Germinal center (tissue), 1 donor: ENCODE data around the gene HPS6.

ENCODE experiments used
- DNase-seq: peaks from one replicate; pipeline ENCODE4 v3.0.0; 2012; ENCODE audit warnings: mixed read lengths, low spot score

The HPS6 gene

DNA sequence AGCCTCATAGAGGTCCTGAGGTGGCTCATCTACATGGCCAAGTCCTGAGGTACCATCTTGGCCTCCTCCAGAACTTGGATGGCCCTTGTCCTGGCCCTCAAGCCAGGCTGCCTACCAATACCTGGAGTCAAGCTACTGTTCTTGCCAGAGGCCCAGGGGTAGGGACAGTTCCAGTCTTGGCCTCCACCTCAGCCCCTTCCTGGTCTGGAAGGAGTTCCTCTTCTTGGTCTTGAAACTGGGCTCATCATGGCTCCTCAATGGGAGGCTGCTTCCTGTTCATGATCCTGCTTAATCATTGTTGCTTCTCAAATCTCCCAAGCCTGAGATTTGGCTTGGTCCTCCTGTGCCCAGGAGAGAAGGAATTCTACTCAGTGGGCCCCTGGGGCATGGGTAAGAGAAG is 3.9 kb downstream of the HPS6 start:
- no peak for DNase-seq

DNA sequence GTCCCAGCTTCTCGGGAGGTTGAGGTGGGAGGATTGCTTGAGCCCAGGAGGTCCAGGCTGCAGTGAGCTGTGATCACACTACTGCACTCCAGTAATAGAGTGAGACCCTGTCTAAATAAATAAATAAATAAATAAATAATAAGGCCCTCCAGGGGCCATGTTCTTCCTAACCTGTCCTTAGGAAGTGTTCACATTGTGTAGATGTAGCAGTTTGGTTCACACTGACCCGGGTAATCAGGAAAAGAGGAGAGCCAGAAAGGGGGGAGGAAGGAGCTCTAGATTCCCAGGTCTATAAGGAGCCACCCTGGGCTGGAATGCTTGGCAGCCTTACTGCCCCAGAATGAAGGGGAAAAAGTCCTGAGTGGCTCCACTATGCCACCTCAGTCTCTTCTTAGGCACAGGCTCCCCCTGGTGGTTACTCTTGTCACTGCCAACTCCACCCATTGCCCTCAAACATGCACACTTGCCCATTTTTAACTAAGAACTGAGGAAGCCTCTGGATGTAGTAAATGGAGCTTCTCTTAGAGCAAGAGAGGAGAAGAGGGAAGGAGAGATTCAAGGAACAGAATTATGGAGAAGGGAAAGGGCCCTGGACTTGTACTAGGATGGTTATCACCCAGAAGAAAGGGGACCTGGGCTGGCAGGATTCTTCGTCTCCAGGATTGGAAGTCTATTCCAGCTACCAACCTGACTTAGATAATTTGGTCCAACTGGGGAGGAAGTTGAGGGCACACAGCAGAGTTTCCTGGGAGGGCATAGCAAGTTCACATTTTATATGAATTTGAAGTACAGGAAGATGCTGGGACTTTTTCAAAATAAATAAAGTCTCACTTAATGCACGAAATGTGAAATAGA is 7.8 kb downstream of the HPS6 start:
- DNase-seq: peak; percentile 82

DNA sequence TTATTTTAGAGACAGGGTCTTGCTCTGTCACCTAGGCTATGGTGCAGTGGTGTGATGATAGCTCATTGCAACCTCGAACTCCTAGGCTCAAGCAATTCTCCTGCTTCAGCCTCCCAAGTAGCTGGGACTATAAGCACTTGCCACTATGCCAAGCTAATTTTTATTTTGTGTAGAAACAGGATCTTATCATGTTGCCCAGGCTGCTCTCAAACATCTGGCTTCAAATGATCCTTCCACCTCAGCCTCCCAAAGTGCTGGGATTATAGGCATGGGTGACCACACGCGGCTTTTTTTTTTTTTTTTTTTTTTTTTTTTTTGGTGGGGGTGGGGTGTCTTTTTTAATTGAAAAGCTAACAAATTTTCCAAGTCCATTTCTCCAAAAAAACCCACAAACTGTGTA is 18.4 kb downstream of the HPS6 start:
- no peak for DNase-seq

DNA sequence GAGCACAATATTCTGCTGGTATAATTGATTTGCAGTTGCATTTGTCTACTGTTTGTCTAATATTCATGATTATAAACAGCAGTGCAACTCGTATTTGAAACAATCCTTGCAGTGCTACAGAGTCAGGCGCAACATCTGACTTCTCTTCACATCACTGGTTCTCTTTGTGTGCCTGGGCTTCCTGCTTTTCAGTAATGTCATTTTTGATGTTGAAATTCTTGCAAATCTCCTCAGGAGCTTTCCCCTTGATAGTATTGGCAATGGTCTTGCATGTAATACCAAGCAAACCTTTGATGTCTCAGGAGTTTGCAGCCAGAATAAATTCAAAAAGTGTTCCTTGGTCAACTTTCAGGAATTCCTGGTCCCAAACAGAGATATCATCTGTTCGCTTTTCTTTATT is 20.2 kb downstream of the HPS6 start:
- DNase-seq: no peak

DNA sequence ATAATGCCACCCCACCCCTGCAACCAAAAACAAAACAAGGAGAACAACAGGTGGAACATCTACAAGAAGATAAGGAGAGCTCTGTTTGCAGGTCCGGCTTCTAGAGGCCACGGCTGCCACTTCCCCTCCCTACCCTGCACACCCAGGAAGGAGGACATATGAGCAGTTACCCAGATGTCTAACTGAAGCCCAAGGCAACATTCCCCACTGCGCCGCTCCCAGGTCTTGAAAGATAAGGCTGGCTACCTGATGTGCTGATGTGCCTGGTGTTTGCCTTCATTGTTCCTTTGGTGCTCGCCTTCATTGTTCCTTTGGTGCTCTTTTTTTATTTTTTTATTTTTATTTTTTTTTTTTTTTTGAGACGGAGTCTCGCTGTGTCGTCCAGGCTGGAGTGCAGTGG is 21.0 kb downstream of the HPS6 start:
- no peak for DNase-seq

DNA sequence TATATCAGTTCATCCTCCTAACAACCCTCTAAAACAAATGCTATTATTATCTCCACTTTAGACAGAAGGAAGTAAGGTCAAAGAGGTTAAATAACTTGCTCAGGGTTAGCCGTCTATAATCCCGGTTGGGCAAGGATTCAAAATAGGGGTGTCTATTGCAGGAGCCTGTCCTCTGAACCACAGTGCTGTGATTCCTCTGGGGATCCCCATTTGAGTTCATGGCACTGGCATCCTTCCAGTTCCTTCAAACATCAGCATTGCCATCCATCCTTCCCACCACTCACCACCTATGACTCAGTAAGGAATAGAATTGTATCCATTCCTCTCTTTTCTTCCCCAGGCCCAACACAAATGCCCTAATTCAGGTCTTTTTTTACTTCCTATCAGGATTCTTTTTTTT is 25.6 kb downstream of the HPS6 start:
- DNase-seq: no peak

DNA sequence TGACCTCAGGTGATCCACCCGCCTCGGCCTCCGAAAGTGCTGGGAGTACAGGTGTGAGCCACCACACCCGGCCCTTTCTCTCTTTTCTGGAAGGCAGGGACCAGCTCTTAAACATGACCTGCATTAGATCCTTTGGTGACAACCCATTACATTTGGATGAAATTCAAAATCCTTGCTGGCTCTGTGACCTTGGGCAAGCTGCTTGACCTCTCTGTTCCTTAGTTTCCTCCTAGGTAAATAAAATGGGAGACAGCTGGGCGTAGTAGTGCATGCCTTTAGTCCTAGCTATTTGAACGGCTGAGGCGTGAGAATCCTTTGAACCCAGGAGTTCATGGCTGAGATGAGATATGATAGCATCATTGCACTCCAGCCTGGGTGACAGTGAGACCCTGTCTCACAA is 31.3 kb downstream of the HPS6 start:
- no peak for DNase-seq

DNA sequence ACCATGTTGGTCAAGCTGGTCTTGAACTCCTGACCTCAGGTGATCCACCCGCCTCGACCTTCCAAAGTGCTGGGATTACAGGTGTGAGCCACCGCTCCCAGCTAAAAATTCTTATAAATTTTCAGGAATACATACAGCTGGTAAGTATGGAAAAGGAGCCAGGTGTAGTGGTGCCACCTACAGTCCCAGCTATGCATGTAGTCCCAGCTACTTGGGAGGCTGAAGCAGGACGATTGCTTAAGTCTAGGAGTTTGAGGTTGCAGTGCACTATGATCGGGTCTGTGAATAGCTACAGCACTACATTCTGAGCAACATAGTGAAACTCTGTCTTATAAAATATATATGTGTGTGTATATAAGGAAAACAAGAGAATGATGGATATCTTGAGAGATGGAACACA is 36.0 kb downstream of the HPS6 start:
- DNase-seq: no peak

DNA sequence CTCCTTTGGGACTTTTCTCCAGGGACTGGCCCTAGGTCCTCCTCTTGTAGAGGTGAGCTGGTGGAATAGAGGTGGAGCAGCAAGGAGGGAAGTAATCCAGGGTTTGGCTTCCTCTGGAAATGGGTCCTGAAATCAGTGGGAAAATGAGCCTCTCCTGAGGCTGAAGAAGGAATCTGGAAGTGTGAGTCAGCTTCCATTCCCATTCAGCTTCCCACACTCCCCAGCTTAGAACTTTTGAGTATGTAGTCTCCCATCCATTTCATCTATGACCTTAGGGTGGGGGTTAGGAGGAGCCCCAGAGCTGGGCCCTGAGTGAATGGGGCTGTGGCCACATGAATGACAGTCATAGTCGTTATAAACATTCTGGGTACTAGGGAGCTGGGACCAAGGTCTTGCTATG is 37.3 kb downstream of the HPS6 start:
- DNase-seq: no peak

DNA sequence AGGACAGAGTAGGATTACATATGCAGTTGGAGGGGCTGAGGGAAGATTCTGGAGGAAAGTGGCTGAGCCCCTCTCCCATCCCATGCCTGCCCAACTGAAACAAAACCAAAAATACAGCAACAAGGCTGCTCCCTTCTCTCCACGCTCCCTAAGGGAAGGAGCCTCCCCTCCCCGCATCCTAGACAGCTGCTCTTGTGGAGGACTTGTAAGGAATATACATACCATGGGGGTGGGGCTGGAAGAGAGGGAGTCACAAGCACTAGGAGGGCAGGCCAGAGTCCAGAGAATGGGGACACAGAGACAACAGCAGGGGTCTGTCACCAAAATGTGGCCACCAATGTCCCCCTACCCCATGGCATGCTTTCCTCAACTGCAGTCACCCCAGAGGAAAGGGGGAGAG is 41.8 kb downstream of the HPS6 start:
- DNase-seq: no peak

DNA sequence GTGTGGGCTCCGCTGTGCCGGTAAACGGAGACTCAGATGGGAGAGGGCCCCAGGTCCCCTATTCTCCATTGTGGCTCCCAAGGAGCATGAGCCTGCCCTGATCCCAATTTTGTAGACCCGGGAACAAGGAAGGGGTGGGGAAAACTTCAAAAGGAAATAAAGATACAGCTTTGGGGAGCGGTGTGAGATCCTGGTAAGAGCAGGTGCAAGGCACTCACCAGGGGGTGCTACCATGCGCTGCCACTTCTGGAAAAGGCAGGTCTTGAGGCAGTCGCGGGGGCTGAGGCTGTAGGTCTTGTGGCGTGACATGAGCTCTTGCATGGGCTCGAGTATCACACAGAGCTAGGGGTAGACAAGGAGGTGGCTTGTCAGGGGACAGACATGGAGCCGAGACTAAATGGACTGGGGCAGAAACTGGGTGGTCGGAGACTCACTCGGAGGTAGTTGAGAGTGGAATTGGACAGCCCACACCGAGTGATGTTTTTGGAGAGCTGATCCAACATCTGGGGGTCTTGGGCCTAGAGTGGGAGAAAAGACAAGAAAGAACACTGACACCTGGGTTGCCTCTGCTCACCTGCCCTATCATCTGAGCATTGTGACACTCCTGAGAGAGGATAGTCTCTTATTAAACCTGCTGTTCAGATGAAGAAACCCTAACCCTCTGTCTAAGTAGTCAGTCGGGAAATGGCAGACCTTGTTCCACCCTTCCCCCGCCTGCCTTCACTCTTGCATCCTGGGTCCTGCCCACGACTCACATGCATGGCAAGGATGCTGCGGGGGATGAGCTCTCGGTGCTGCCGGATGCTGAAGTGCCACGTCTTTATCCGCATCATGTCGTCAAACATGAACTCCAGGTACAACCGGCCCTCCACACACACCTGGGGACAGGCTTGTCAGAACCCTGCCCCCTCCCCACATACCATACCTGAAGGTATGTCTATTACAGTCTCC is 44.3 kb downstream of the HPS6 start:
- DNase-seq: no peak

DNA sequence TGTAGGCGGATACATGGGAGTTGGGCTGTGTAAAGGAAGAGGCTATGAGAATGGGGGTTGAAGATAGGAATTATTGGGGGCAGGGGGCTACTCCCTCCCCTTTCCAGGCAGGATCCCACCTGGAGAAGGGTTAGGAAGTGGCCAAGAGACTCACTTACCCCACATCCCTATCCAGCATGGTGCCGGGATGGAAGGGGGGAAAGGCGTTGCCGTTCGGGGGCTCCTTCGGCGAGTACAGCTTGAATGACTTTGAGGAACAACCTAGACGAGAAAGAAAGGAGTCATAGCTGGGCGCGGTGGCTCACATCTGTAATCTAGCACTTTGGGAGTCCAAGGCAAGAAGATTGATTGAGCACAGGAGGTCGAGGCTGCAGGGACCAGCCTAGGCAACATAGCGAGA is 46.1 kb downstream of the HPS6 start:
- no peak for DNase-seq

DNA sequence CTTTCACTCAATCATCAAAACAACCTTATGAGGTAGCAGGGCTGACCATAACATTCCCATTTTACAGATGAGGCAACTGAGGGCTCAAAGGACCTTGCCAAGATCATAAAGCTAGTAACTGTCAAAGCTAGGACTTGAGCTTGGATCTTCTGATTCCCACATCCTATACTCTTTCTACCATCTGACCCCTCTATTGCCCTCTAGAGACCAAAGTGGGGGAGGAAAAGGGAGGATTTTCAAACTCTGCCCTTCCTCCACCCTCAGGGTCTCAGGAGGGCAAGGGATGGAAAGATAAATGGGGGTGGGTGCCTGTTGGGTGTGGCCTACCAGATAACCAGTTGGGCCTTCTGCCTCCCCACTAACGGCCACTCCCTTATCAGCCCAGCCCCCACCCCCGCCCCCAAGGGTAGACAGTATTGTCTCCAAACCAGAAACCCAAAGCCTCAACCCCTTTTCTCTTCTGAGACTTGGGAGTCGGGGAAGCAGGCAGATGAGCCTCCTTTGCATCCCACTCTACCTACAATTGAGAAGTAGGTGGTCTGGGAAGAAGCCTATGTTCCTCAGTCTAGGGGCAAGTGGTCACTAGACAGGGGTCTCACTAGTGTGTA is 47.2 kb downstream of the HPS6 start:
- no peak for DNase-seq

DNA sequence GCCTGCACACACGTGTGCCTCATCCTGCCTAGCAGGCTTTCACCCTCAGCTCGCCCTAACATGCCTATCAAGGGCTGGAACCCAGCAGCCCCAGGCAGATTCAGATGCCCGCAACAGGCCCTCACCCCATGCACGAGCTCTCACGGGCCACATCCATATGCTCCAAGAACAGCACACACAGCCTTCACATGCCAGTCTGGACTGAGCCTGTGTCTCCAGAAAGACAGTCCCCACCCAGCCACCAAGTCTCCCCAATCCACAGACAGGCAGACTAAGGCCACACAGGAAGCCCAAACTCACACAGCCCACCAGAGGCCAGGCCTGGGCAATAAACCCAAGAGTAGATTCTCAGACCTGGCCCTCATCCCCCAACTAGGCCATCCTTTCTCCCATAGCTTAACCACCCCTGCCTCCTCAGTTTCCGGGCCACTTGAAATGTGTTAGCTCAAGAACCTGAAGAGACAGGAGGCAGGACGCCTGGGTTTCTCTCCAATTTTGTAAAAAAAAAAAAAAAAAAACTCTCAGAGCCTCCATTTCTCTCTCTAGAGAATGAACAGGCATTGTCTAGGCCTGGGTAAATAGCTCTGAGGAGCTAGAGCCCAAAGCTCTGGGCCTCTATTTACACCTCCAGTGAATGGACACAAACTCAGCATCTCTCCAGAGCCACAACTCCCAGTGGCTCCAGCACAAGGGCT is 48.3 kb downstream of the HPS6 start:
- DNase-seq: no peak

DNA sequence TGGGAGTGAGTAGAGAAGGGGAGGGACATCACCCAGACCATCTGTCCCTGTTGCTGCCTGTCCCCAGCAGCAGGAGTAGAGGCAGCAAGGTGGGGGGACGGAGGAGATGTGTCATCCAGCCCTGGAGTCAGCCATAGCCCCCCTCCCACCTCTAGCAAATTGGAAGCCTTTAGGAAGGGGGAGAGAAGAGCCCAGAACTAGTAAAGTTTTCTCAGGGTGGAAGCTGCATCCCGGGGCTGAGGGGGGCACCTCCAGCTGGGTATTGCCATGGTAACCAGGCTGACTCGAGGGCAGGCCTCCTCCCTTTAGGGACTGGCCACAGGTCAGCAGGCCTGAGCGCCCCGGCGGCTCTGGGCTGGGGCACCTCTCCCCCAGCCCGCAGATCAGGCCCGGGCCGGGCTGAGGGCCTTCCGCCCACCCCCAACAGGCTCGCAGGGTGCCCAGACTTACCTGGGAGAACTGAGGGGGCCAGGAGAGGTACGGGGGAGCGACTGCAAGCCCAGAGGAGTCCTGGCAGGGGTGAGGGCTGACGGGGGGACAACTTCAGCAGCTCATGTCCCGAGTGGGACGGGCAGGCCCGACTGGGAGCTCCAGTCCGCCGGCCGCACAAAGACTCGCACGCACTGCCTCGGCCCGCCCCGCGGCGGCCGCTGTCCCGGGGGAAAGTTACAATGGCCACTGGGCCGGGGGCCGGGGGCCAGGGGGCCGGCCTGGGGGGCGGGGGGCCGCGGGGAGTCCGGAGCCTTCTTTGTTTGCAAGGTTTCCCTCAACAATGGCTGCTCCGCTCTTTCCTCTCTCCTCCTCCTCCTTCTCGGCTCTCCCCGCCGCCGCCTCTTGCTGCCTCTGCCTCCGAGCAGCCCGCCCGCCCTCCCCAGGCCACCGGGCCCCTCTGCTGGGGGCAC is 49.1 kb downstream of the HPS6 start:
- no peak for DNase-seq

DNA sequence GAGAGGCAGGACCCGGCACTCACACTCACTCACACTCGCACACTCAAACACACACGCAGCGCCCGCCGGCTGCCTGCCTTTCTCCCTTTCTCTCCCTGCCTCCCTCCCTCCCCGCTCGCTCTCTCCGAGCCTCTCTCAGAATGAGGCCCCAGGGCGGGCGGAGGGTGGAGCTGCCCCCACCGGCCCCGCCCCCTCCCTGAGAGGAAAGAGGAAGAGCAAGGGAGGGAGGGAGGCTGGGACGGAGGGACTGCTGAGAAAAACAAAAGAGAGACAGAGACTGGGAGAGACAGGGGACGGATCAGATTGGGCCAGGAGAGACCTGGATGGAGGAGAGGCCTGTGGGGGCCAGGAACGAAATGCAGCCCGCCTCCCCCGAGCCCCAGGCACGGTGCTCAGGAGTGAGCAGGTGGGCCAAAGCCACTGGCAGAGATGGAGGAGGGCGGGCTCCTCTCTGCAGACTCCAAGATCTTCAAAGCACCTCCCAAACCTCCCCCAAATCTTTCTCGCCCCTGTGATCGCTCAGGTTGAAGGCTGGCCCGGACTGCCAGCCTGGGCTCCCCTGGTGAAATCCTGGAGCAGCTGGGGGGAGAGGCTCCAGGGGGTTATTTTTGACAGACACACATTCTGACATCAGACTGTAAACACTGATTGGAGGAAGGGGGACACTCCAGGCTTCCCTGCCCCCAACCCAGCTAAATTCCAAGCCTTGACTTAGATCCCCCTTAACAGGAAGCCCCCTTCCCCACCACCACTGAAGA is 49.9 kb downstream of the HPS6 start:
- peak; percentile 89 for DNase-seq

DNA sequence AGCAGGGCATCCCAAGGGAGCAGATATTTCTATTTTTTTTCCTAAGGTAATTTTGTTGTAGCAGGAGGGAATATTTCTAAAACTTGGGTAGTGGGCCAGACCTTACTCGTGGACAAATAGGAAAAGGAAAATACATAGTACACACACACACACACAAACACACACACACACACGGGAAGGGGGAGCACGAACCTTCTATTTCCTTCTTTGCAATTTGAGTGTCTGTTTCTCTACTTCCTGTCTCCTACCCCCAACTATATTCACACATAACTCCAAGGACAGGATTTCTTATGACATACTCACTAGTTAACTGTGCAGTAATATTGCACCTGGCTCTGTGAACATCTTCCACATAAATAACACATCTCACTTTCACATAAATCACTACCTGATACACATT is 50.6 kb downstream of the HPS6 start:
- DNase-seq: no peak

DNA sequence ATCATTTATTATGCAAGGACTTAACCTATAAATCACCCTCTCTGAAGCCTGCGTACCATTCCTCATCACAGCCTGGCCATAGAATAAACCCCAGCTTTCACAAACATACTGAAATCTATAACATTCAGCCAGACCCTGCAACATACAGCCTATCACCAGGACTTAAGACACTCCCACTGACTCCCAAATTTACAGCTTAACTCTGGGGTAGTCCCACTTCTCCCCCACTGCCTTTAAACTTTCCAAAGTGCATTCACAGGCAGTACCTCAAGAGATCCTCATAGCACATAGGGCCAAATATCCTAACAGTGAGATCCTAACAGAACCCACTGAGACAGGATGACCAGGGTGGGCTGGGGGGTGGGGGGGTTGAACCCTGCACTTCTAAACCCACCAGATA is 51.5 kb downstream of the HPS6 start:
- DNase-seq: no peak
